Panc1 (cell line): ENCODE measurements around the gene REXO4.

Experiments
- CTCF ChIP-seq: fragments of 450-650 bp; IDR thresholded peaks from 2 replicates; pipeline ENCODE4 v1.5.1; 2017; ENCODE audit warnings: mild to moderate bottlenecking
- POLR2AphosphoS5 ChIP-seq: IDR thresholded peaks from 2 replicates; pipeline ENCODE4 v1.6.1; 2012; ENCODE audit warnings: mild to moderate bottlenecking, low read depth, low read length, moderate library complexity
- TF ChIP-seq, protein P1 (sequence below), 2 experiments: IDR thresholded peaks; 2 replicates each; pipeline ENCODE4 v1.6.1; 2011 to 2012; ENCODE audit warnings: low read depth in 2 of 2, control low read depth in 1 of 2, low read length in 1 of 2, mild to moderate bottlenecking in 1 of 2, moderate library complexity in 1 of 2; ENCODE audit not compliant: insufficient read depth in 1 of 2

- TF ChIP-seq CTCF: no peak
- no peak for TF ChIP-seq POLR2AphosphoS5
- TF ChIP-seq, protein P1, sequence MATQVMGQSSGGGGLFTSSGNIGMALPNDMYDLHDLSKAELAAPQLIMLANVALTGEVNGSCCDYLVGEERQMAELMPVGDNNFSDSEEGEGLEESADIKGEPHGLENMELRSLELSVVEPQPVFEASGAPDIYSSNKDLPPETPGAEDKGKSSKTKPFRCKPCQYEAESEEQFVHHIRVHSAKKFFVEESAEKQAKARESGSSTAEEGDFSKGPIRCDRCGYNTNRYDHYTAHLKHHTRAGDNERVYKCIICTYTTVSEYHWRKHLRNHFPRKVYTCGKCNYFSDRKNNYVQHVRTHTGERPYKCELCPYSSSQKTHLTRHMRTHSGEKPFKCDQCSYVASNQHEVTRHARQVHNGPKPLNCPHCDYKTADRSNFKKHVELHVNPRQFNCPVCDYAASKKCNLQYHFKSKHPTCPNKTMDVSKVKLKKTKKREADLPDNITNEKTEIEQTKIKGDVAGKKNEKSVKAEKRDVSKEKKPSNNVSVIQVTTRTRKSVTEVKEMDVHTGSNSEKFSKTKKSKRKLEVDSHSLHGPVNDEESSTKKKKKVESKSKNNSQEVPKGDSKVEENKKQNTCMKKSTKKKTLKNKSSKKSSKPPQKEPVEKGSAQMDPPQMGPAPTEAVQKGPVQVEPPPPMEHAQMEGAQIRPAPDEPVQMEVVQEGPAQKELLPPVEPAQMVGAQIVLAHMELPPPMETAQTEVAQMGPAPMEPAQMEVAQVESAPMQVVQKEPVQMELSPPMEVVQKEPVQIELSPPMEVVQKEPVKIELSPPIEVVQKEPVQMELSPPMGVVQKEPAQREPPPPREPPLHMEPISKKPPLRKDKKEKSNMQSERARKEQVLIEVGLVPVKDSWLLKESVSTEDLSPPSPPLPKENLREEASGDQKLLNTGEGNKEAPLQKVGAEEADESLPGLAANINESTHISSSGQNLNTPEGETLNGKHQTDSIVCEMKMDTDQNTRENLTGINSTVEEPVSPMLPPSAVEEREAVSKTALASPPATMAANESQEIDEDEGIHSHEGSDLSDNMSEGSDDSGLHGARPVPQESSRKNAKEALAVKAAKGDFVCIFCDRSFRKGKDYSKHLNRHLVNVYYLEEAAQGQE (IDR thresholded peaks at IDR 0.05; ENCODE audit: insufficient read depth in 1 of 2, low read depth in 2 of 2, low read length in 1 of 2): no peak
Observed at GRCh38 chr9:133424187-133424586, 6.4 kb upstream of the REXO4 start.
